ENCODE measurements around the gene GREM1.

Gene GREM1

DNA sequence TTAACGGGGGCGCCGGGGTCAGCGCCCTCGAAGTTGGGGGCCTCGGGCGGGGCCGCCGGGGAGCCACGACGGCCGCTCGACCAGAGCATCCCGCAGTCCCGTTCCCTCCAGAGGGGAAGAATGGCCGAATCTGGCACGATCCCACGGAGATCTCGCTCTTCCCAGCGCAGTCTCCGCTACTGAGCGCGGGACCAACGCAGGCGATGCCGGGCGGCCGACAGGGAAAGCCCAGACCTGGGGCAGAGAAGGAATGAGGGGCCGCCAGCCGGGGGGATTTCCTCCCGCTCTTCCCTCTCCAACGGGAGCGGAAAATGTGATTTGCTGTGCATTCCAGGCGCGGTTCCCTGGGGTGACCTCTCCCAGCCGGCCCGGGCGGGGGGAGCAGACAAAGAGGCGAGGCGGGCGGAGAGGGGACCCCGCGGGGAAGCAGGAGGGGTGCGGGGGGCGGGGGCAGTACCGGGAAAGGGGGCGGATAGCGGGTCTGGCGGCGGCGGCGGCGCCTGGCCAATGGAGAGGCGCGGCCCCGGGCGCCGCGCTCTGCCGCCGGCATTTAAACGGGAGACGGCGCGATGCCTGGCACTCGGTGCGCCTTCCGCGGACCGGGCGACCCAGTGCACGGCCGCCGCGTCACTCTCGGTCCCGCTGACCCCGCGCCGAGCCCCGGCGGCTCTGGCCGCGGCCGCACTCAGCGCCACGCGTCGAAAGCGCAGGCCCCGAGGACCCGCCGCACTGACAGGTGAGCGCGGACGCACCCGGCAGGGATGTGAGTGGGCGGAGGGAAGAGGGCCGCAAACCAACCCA lies at the start of gene GREM1:
TSS of gene GREM1 (plus strand) at position 579 of the 801 bp plus-strand sequence. CDS start 12,687 bp downstream, outside the sequence.
- no peak for DNase-seq

DNA sequence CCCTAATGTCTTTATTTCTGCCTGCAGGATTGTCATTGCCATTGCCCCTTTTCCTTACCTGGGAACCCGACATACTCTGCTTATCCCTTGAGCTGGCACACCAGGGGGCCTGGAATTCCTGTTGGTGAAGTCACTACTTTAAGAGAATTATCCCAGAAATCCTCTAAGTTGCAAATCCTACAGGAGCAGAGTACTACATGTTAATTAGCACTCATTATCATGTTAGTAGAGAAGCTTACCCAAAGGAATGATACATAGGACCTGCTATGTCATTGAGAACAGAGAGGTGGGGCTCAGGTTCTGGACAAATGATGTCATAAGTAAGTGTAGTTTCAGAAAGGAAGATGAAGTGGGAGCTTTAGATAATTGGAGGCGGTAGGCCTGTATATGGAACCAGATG lies 48.9 kb upstream of the GREM1 start:
- DNase-seq: no peak

DNA sequence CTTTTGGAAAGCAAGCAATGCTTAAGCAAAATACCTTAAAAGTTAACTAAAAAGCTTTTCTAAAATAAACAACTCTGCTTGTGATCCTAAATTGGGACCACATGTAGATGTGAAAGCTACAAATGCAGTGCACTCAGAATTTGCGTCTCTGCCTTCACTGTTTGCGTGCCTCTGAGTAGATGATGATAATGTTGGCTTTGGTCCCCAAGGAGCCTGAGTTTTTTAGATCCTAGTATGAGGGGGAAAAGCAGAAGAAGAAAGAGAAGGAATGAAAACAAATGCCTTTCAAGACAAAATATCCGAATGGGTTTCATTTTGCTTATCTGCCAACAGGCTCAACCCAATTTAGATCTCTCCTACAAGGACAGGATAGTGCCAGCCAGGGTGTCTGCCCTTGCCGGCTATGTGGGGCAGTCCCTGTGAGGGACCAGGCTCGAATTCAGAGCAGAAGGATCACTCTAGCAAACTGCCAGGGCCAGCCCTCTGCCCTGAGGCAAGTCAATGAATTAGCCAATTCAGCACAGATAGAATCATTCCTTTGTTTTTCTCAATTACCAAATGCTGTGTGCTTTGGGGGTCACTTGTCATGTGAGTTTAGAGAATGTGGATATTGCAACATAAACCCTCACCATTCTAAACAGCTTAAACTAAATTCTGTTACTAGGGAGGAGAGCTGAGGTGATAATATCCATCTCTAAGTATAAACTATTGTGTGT lies 47.8 kb upstream of the GREM1 start:
- DNase-seq: no peak

DNA sequence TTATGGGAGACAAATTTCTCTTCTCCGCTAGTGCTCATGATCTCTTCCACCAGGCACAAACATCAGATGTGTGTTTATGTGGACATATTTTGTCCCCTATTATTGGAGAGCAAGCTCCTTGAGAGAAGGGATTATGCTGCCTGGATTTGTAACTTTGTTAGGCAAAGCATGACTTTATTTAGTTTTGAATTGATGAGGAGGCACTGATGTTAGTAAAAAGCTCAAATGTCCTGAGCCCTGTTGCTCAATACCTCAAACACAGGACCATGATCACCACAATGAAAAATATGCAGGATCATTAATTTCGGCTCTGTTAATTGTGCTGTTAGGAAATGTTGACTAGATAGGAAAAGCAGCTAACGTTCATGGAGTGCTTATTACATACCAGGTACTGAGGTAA lies 47.2 kb upstream of the GREM1 start:
- DNase-seq: no peak

DNA sequence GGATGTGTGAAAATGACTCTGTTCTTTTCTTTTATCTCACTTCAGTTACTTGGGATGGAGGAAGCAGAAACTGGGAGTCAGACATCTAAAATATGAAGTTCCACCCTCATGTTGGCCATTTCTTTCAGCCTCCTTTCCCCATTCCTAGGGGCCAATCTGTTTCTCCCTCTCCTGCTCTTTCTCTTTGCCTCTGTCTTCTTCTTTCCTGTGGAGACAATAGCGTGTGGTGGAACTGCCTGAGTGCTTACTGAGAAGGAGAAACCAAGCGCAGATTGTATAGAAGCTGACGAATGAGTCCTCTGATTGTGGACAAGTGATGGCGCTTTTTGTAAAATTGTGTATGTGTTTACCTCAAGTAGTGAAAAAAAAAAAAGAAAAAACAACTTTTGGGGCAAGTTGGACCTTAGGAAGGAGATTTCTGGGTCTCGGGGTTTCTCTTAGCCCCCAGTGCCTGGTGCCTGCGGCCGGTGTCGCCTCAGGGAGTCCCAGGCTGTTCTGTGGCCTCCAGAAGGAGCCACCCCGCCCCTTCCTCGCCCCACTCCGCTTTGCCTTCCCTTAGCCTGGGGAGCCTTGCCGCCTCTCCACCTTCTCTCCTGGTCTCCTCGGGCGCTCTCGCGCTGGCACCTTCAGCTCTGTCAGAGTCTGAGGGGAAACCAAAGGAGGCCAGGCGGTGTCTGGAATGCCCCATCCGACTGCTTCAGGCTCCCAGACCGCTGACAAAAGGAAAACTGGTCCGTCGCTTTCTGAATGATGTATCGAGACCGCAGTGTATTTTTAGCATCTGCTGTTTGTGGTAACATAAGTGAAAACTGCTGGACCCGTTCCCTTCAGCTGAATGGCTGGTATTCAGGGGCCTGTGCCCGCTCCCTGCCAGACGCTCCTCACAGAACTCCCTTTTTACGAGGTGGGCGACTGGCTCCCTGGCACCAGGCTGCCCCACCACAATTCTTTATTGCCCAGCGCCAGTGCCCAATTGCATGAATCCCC lies 46.2 kb upstream of the GREM1 start:
- no peak for DNase-seq

DNA sequence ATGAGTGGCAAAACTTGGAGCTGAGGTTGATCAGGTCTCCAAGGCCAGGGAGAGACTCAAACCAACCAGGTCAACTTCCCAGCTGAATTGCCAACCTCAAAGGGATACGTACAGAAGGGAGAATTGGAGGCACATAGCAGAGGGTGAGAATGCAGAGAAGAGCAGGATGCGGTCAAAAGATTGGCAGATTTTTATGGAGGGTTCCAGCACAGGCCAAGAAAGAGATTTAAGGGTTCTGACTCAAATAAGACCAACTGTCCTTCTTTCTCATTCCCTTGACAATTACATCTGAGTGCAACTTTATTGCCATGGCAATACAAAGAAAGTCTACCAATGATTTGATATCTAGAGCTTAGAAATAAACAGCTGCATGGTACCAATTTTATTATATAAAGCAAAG lies 43.1 kb upstream of the GREM1 start:
- DNase-seq: no peak

DNA sequence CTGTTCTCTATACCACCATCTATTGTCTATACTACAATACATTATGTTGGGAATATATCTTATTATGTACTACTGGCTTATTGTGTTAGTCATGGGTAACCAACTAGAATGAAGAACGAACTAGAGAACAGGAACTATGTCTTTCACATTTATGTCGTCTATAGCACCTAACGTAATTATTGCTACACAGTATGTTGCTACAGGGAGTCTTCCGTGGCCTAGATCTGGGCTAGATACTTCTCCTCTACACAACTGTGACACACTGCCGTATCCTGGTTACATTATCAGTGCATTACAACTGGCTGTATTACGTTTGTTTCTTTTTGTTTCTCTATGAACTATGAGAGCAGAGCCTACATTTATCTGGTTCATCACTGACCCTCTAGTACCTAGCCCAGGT lies 42.3 kb upstream of the GREM1 start:
- no peak for DNase-seq

DNA sequence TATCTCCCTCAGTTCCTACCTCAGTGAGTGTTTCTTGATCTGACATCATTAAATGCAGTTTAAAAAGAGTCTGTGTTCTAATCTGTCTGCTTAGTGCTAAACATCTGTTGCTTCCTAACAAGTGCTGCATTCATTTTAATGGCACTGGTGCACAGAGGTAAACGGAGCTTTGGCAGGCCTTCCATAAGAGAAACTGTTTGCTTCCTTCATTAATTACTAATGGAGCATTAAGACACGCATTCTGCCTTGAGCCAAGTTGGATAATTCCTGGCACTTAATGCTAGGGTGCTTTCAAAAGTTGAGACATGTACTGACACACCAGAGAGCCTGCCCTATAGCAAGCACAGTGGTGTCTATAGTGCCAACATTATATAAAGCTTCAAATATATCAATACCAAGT lies 41.6 kb upstream of the GREM1 start:
- DNase-seq: no peak

DNA sequence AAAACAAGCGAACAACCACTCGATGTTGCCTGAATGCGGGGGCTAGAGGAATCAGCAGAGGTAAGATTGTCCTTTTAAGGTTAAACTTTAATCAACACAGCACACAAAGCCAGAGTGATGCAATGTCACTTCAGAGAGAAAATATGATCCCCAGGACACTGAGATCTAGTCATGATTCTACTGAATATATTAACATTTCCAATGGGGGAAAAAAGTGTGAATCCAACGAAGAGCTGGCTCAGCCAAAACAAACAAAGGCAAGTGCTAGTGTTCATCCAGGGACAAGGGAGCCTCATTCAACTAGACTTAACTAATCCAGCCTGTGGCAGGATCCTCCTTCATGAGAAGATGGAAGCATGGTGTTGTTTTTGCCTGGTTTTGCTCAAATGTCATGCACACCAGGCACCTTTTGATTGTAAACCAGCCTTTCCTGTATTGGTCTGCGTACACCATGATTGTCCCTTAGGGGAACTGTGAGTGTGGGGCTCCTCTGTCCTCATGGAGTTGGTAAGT lies 40.5 kb upstream of the GREM1 start:
- no peak for DNase-seq

DNA sequence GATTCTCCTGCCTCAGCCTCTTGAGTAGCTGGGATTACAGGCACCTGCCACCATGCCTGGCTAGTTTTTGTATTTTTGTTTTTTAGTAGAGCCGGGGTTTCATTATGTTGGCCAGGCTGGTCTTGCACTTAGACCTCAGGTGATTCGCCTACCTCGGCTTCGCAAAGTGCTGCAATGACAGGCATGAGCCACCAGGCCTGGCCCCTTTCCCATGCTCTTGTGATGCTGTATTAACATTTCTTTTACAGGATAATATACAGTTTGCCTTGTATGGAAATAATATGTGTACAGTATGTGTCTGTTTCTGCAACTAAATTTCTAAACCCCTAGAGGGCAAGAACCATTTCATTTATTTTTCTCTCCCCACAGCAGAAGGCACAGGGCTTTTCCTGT lies 38.5 kb upstream of the GREM1 start:
- no peak for DNase-seq

DNA sequence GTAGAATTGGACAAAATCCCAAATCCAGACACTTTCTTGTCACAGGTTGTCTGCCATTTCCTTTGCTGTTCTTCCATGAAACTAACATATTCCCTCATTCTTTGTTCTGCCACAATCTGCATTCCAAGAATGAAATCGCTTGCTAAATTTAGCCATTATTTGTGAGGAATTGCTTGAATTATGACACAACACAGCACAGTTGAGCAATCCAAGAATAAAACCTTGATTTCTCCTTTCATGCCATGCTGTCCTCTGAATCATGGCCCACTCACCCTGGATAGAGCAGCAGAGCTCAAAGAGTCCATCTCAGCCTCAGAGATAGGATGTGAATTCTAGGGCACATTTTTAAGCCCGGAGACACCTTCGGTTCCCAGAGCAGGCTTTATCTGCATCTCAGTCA lies 35.2 kb upstream of the GREM1 start:
- DNase-seq: no peak

DNA sequence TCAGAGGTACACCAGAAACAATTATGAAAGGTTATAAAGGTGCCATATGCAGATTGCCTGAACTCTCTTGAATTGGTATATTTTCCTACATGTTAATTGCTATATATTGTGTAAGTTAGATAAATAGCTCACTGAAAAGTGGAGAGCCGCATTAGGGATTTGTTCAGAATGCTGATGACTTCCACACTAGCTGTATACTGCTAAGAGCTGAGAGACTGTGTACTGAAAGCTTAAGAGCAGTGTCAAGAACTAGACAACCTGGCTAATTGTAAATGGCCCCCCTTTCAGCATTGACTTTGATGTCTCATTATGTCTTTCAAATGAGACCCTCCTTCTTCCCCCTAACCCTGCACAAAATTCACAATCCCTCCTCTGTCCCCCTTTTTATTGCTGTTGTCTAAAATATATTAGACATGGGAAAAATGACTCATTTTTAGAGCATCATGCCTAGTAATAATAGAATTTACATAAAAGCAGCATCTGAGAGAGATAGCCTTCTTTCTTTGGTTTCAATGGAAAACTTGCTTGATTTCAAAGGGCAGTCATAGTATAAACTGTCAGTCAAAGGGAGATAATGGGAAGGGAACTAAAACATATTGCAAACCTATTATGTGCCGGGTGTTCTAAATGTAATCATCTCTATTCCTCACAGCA lies 34.7 kb upstream of the GREM1 start:
- DNase-seq: no peak

DNA sequence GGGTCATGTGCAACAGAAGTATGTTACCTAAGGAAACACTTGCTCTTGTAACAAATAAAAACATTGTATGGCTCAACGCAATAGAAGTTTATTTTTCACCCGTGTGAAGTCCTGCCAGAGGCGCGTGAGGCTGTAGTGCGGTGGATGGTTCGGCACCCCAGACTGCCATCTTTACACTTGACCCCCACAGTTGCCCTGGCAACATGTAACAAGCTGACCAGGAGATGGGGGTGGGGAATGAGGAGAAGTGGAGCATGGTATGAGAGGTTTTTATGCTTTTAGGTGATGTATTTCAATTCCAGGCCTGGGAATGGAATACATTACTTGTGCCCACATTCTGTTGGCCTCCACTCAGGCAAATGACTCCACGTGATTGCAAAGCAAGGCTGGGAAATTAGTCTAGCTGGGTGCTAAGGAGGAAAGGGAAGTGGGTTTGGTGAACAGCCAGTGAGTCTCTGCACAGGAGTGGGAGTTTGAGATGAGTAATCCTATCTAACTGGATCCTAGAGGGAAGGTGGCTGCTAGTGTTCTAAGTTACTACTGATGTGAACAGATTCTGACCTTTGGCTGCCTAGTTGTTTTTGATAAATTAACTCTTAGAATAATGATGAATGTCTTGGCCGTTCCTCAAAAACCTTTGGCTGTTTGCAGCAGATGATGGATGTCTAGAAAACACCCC lies 33.8 kb upstream of the GREM1 start:
- DNase-seq: no peak

DNA sequence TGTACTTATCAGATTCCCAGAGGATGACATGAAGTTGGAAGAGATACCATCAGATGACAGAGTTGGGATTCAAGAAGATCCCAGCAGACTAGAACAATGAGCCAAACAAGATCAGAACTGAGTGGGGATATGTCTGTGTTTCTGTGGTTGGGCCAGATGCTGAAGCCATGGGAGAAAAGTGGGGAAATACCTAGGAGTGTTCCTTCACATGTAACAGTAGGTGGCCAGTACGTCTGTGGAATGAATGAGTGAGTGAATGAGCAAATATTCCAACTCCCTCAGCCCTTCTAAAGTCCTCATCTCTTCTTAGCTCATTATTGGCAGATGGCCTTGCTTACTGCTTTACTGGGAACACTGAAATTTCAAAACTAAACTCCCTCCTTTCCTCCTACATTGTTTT lies 32.2 kb upstream of the GREM1 start:
- no peak for DNase-seq

DNA sequence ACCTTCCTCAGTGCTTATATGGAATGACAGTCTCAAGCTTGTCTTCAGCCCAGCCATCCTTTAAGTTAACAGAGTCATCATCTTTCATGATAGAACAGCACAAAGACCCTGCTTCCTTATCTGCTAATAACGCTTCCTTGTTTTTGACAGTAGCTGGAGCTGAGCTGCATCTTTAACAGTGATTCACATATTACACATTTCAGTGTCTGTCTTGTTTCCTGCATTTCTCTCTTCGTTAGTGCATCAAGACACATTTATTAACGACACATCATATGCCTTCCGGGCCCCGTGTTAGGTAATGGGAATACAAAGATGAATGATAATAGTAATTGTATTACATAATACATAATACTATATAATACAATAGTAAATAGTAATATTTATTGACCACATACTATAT lies 30.2 kb upstream of the GREM1 start:
- no peak for DNase-seq

DNA sequence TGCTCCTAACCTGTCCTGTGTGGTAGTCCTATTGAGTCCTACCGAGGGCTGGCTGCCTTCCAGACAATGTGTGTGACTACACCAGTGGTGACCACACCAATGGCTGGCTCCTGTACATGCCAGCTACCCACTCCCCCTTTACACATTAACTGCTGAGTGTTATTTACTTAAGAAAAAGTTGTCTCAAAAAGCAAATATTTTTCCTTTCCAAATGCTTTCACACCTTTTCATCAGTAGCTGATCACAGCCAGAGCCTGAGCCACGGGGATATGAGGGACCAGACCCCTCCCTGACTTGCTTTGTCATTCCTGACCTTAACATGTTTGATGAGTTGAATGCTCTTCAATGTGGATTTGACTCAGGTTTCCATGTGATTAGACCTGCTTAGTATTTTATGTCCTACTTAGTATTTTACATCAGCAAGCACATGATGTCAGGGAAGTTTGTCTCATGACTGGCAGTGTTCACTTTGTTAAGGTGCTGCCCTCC lies 29.6 kb upstream of the GREM1 start:
- no peak for DNase-seq

DNA sequence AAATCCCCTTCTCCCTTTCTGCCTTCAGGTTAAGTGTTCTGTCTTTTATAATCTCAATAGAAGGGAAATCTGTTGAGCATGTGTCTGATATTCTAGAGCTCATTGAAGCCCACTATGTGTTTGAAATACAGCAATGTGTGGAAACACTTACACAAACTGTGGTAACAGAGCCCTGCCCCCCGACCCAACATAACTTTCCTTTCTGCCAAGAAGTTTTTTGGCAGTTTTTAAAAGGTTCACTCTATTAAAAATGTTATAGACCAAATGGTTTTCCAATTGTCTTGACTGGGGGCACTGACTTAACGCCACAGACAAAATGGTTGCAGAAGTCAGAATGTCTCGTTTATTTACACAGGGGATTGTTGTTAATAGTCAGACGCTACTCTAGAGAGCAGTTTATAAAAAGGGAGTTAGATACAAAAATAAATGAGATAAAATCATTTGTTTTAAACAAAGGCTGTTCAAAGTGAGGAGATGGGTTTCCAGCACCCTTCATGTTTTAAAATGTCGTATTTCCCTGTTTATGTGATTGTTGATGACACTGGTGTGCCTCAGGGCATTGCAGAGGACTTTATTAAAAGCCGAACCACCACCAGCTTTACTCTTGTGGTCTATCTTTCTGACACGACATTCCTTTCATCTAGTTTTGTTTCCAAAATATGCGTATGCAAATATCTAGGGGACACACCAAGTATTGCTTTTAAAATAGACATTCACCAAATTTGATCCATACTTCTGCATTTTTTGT lies 26.7 kb upstream of the GREM1 start:
- DNase-seq: no peak

DNA sequence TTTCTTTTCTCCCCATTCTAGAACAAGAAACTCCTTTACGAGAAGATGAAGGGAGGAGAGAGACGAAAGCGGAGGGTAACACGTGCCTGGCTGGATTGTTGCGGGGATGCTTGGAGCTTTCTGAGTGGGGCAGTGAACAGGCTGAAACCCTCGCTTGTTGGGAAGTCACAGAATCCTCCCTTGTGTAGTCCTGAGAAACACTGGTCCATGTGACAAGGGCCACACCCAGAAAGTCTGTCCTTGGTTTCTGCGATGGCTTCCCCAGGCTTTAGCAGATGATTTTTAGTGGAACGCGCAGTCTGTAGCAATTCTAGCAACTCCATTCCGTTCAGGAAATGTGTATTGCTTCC lies 26.1 kb upstream of the GREM1 start:
- no peak for DNase-seq

DNA sequence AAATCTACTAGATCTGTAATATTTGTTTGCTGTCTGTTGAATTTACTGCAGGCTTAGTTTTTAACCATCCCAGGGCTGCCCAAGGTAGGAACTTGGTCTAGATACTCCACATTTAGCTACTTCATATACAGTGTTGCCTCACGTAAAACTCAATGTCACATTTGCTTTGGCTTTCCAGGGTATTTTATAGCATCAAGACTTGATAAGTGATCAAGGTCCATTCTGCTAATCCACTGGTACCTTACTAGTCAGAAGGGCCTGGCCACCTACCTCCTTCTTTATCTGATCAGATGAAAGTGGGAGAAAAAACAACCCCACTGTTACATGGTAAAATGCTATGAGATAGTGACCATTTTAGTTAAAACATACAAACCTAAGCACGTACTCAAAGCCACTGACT lies 25.5 kb upstream of the GREM1 start:
- DNase-seq: no peak

DNA sequence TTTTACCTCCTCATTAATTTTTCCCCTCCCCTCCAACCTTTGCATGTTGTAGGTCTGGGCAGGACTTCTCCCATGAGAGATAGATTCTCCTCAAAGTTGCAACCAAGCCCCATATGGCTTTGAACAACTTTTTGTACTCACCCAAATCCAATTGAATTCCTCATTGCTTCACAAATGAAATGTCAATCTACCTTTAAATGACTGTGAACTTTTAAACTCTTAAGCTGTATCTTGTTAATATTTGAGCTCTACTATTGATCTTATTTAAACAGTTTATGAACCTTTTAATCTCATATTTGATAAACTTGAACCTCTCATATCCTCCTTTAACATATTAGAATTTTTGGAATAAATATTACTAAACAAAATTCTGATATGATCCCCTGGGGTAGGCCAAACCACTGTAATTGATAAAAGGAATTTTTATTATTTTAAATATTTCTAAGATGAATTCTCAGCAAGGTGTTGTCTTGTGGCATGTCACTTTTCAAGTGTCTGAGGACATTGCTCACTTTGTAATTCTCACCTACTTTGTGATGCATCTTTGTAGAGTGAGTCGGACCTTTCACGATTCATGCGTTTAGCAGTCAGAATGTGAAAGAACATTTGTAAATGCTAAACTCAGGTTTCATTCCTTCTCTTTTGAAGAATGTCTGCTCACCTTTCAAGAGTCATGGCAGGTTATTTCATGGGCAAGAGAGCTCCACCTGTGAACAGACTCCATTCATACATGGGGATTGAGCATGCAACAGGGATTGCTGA lies 23.4 kb upstream of the GREM1 start:
- DNase-seq: no peak
